ENCODE results near the gene MARCKS. TPM values are rescaled to one million over a fixed set of nuclear protein-coding genes. Genes with fewer than 3 reads are reported as not detected.

The MARCKS gene
- polyA plus RNA-seq, 1 of the 3 experiments (the other 2 are of a cell fraction) = 61.4 TPM

DNA sequence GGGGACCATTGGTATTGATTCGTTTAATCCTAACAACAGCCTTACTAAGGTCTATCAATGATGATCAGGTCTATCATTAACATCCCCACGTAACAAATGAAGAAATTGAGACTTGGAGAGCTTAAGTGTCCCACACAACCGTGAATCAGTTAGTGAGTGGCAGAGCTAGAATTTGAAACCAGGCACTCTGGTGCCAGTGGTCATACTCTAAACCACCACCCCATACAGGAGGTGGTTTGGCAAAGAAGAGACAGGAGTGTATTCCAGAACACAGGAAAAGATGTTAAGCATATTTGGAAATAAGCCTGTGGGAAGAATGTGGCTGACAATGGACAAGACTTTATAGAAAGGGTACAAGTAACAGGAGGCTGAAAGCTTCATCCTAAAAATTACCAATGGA, 35.7 kb upstream of the MARCKS start (continued):
- no peak for TF ChIP-seq GABPA (IDR thresholded peaks at IDR 0.05; ENCODE audit: low read depth)
- no peak for TF ChIP-seq TAF1 (IDR thresholded peaks at IDR 0.05; ENCODE audit: borderline replicate concordance, low read depth, low read length)
- no peak for TF ChIP-seq RAD21 (IDR thresholded peaks at IDR 0.05; ENCODE audit: low read length)
- no peak for TF ChIP-seq NFIC (IDR thresholded peaks at IDR 0.05; ENCODE audit: borderline replicate concordance)

DNA sequence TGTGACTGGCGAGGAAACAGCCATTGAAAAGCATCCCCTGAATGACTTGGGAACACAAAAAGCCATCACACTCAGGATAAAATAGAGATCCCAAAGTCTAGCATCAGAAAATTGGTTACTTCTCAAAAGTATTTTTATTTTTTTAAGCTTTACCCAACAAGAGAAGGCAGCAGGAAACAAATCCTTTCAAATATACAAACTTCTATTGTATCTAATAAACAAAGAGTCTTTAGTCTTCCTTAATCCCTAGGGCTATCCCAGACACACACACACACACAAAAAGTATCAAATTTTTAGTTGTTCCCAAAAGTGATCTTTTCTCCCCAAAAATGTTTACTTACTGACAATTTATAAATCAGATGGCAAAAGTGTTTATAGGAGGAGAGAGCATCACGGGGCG, 33.2 kb upstream of the MARCKS start:
- H3F3A ChIP-seq (replicated peaks; ENCODE audit: insufficient read depth) = peaks cover 3% of the 10 kb centered on the region
- no peak for DNase-seq
- no peak for TF ChIP-seq RXRA (IDR thresholded peaks at IDR 0.05; ENCODE audit: borderline replicate concordance, low read depth)
- no peak for TF ChIP-seq RAD21 (IDR thresholded peaks at IDR 0.05; ENCODE audit: low read length)
- TF ChIP-seq SIN3A (IDR thresholded peaks at IDR 0.05; ENCODE audit: borderline replicate concordance, low read depth, low read length) = no peak
- TF ChIP-seq EZH2phosphoT487 (IDR thresholded peaks at IDR 0.05; ENCODE audit: borderline replicate concordance, low read depth) = no peak
- no peak for TF ChIP-seq JUND (IDR thresholded peaks at IDR 0.05)
- no peak for TF ChIP-seq RFX5 (IDR thresholded peaks at IDR 0.05; ENCODE audit: low read length)
- TF ChIP-seq, protein P1, sequence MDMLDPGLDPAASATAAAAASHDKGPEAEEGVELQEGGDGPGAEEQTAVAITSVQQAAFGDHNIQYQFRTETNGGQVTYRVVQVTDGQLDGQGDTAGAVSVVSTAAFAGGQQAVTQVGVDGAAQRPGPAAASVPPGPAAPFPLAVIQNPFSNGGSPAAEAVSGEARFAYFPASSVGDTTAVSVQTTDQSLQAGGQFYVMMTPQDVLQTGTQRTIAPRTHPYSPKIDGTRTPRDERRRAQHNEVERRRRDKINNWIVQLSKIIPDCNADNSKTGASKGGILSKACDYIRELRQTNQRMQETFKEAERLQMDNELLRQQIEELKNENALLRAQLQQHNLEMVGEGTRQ (IDR thresholded peaks at IDR 0.05; ENCODE audit: borderline replicate concordance, low read depth, low read length) = no peak
- TF ChIP-seq YY1 (IDR thresholded peaks at IDR 0.05; ENCODE audit: low read depth) = no peak
- no peak for TF ChIP-seq FOSL2 (IDR thresholded peaks at IDR 0.05; ENCODE audit: borderline replicate concordance, low read depth)
- no peak for TF ChIP-seq ELF1 (IDR thresholded peaks at IDR 0.05)
- TF ChIP-seq, protein P2, sequence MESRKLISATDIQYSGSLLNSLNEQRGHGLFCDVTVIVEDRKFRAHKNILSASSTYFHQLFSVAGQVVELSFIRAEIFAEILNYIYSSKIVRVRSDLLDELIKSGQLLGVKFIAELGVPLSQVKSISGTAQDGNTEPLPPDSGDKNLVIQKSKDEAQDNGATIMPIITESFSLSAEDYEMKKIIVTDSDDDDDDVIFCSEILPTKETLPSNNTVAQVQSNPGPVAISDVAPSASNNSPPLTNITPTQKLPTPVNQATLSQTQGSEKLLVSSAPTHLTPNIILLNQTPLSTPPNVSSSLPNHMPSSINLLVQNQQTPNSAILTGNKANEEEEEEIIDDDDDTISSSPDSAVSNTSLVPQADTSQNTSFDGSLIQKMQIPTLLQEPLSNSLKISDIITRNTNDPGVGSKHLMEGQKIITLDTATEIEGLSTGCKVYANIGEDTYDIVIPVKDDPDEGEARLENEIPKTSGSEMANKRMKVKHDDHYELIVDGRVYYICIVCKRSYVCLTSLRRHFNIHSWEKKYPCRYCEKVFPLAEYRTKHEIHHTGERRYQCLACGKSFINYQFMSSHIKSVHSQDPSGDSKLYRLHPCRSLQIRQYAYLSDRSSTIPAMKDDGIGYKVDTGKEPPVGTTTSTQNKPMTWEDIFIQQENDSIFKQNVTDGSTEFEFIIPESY (IDR thresholded peaks at IDR 0.05; ENCODE audit: borderline replicate concordance, low read depth) = no peak
- no peak for TF ChIP-seq TEAD4 (IDR thresholded peaks at IDR 0.05; ENCODE audit: borderline replicate concordance, insufficient read depth)
- no peak for TF ChIP-seq FOXJ3 (CRISPR knock-in tag; IDR thresholded peaks at IDR 0.05)
- no peak for TF ChIP-seq MXI1 (IDR thresholded peaks at IDR 0.05; ENCODE audit: low read depth, low read length)
- no peak for TF ChIP-seq EP300 (IDR thresholded peaks at IDR 0.05; ENCODE audit: borderline replicate concordance in 1 of 2, low read depth in 1 of 2, low read length in 1 of 2)
- no peak for TF ChIP-seq SMC3 (IDR thresholded peaks at IDR 0.05; ENCODE audit: low read depth, low read length)
- no peak for TF ChIP-seq NRF1 (IDR thresholded peaks at IDR 0.05; ENCODE audit: low read depth, low read length)
- no peaks in the 10 kb centered on the region for H3K9me3 ChIP-seq
- H3K4me3 ChIP-seq (ENCODE audit: low read depth in 2 of 2, low read length in 1 of 2) = no peak overlapping the region
- H3K9me2 ChIP-seq = no peaks in the 10 kb centered on the region
- H2AFZ ChIP-seq (ENCODE audit: low read depth) = no peak overlapping the region
- no peaks in the 10 kb centered on the region for H3K27me3 ChIP-seq (ENCODE audit: insufficient read depth)
- peaks cover 0 to 4% of the 10 kb centered on the region in 2 experiments; a peak in 1 of 4 replicates for H3K4me1 ChIP-seq (ENCODE audit: control insufficient read depth in 1 of 2, insufficient read depth in 2 of 2, low read depth in 1 of 2, low read length in 1 of 2)
- H3K79me2 ChIP-seq (ENCODE audit: insufficient read depth) = no peaks in the 10 kb centered on the region
- H3K9ac ChIP-seq = no peak overlapping the region
- CTCF ChIA-PET = no interaction called here
- no peaks in the 10 kb centered on the region for H3K36me3 ChIP-seq (replicated peaks in 1 of 2; ENCODE audit: control insufficient read depth in 1 of 2, insufficient read depth in 2 of 2, low read length in 1 of 2)
- POLR2A ChIA-PET = no interaction called here
- H4K20me1 ChIP-seq (ENCODE audit: insufficient read depth) = no peaks in the 10 kb centered on the region
- H3K27ac ChIP-seq (ENCODE audit: low read depth in 2 of 2, low read length in 1 of 2) = no peak overlapping the region
- WGBS (ENCODE audit: low lambda C conversion rate) = 91% methylated on average over 3 of the region's 3 CpGs
- no peak overlapping the region for H3K4me2 ChIP-seq

Data from SK-N-SH (cell line).